ENCODE measurements around the gene CHFR.
"Not testable (repeated sequence)": the region's sequence is repeated elsewhere in the genome, so short reads cannot be mapped to it uniquely, and the experiment has no call there.

CHFR gene

GRCh38 chr12:132807295-132808092, 79.9 kb downstream of the CHFR start:
- DNase-seq (ENCODE audit: low read depth): no peak

GRCh38 chr12:132806857-132807256, 80.5 kb downstream of the CHFR start:
- no peak for DNase-seq (ENCODE audit: low read depth)

GRCh38 chr12:132804426-132804861, 83.0 kb downstream of the CHFR start:
- DNase-seq (ENCODE audit: low read depth): no peak

DNA sequence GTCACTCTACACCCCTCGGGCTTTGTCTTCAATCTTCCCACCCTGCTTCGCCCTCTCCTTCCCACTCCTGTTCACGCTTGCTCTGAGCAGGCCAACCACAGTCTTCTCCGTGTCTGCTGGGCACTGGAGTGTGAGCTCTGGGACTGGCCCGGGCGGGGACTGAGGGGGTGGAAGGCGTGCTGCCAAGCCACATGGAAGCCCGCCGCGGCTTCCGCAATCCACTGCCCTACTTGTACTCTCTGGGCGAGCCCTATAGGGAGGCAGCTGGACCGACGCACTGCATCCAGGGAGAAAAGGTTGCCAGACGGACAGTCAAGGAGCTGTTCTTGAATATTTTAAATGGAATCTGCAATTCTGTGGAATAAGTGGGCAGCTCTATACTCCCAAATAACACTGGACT, 83.5 kb downstream of the CHFR start:
- DNase-seq (ENCODE audit: low read depth): no peak

DNA sequence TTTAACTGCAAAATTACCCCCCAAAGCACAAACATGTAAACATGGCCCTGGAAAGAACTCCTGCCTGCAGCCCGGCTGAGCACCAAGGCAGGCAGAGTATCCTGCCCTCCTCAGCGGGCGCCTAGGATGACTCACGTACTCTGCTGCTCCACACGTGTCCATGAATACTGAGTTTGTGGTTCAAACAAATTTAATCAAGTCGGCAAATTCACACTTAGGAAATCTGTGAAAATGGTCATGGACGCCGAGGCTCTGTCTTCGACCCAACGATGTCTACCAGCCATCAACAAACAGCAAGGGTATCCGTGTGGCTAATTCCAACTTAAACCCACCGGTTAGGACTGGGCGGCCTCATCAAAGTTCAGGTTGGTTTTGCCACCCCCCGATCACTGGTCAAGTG, 84.3 kb downstream of the CHFR start:
- no peak for DNase-seq (ENCODE audit: low read depth)

DNA sequence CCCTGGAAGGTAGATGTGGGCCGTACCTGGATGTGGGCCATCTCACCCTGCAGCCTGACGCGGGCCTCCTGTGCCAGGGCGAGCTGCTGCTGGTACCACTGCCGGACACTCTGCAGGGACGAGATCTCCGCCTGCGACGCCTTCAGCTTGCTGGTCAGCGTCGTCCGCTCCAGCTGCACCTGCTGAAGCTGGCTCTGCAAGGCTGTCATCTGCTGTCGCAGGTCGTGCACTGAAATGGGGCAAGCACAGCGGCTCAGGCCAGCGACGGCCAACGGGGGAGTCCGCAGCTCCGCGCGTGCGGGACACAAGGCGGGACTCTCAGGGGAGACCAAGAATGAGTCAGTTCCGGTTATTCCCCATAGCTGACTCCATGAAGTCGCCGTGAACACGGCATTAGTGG, 85.7 kb downstream of the CHFR start:
- no peak for DNase-seq (ENCODE audit: low read depth)

- no peak for DNase-seq (ENCODE audit: low read depth)
These were observed 88.6 kb downstream of the CHFR start for GRCh38 chr12:132798836-132799235.

DNA sequence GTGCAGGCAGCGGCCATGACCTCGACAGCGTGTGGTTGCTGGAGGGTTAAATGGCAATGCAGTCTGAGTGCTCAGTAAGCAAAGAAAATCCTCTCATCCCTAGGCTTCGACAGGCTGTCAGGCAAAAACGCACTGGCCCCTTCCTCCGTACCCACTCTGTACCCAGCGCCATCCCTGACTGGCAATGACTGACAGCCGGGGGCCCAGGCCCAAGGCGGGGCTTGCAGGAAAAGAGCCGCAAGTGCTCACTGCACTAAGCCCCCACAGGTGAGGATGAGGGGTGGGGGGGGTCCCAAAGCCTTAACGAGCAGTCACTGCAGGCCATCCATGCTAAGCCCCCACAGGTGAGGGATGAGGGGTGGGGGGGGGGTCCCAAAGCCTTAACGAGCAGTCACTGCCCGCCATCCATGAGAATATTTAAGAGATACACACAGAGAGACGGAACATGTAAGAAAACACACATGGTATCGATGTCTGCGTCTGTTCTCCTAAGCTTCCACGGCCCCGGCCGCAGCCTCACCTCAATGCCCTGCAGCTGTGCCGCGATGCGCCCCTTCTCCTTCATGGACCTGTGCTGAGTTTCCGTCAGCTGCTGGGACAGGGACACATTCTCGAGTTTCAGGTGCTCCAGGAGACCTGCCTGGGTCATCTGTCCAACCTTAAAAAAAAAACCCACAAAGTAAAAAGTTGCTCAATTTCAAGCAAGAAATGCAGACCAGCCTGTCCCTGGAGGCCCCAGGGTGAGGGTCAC, 89.4 kb downstream of the CHFR start:
- no peak for DNase-seq (ENCODE audit: low read depth)

- DNase-seq (ENCODE audit: low read depth): no peak
These were observed 91.6 kb downstream of the CHFR start for GRCh38 chr12:132795847-132796246.

DNA sequence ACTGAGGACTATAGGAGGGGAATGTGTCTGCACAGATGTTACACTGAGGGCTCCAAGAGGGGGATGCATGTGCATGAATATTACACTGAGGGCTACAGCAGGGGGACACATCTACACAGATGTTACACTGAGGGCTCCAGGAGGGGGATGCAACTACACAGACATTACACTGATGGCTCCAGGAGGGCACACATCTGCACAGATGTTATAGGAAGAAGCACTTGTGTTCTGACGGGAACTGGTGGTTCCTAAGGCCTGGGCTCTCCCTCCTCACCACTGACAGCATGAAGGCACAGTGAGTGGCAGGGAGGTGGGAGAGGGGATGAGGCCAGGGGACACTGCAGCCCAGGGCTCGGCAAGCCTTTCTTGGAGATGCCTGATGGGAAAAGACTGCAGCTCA, 95.5 kb downstream of the CHFR start:
- not testable (repeated sequence) for DNase-seq (ENCODE audit: low read depth)

DNA sequence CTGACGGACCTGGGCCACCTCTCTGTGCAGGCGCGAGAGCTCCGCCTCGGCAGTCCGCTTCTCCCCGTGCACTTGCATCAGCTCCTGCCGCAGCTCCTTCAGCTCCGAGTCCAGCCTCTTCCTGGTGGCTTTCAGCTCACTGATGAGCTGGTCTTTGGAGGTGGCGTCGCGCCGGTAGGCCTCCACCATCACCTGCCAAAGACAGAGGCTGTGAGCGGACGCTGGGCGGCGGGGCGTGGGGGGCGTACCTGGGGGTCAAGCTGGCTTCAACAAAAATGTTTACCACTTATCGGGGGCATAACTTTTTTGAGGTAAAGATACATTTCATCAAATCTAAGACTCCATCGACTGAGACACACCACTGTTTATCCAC, 98.3 kb downstream of the CHFR start:
- DNase-seq (ENCODE audit: low read depth): no peak

- no peak for DNase-seq (ENCODE audit: low read depth)
These were observed 98.9 kb downstream of the CHFR start for GRCh38 chr12:132788375-132789098.

- DNase-seq (ENCODE audit: low read depth): no peak
These were observed 99.5 kb downstream of the CHFR start for GRCh38 chr12:132787877-132788276.

DNA sequence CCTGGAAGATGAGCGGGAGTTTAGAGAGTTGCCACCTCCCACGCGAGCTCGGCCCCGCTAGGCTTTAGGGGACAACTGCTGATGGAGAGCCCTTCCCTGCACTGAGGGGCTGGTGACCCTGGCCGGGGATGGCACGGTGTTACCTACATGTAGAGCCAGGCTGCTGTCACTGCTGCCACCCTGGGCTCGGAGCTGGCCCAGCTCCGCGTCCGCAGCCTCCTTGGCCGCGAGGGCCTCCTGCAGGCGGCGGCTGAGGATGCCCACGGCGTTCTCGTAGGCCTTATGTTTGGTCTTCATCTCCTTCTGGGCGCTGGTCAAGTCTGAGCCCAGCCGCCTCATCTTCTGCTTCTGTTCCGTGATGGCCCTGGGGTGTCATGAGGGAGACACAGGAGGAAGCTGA, 101.2 kb downstream of the CHFR start:
- DNase-seq (ENCODE audit: low read depth): no peak

DNA sequence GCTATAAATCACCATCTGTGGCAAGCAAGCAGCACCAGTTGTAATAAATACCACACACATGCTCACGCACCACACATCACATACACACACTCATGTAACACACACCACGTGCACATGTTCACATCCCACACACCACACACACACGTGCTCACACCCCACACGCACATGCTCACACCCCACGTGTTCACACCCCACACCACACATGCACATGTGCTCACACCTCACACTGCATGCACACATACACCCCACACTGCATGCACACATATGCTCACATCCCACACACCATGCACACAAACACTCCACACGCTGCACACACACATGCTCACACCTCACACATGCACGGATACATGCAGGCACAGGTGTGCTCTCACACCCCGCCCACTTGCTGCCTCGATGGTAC, 102.8 kb downstream of the CHFR start:
- DNase-seq (ENCODE audit: low read depth): no peak

DNA sequence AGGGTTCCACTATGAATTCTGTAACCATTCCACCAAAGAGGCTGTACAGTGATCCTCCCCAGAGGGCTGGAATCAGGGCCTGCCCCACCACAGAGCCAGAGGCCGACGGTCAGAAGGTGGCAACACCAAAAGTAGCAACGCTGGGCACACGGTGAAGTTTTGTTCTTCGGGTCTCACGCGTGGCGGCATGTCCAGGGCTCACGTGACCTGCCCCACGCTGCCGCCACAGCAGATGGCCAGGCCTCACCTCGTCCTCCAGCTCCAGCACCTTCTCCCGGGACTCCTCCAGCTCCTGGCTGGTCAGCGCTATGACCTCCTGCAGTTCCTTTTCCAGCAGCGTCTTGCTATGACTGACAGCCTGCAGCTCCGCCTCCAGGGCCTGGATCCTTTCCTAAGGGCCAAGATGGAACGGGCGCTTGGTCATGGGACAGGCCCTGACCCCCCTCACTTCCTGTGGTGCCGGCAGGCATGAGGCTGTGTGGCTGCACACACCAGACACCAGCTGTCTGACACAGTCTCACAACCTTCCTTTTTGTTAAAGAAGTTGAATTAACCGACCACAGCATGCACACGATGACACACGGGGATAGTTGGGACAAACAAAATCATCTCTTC, 103.4 kb downstream of the CHFR start:
- DNase-seq (ENCODE audit: low read depth): no peak

Measured in stimulated activated CD8-positive, alpha-beta memory T cell treated with anti-CD3 and anti-CD28 coated beads, Interleukin-15, amount 100 ng/mL, for 1 hour (primary cell).